Measurements from ENCODE around the gene MMAA.

GRCh38 chr4:145587088-145587754 lies 32.0 kb upstream of the MMAA start:
- TF ChIP-seq CTCF (IDR thresholded peaks at IDR 0.05) (no peak), POLR2A (IDR thresholded peaks at IDR 0.05) (no peak)

Data from testis (tissue), 2 donors.